ENCODE measurements around the gene SLC24A3.

The SLC24A3 gene

DNA sequence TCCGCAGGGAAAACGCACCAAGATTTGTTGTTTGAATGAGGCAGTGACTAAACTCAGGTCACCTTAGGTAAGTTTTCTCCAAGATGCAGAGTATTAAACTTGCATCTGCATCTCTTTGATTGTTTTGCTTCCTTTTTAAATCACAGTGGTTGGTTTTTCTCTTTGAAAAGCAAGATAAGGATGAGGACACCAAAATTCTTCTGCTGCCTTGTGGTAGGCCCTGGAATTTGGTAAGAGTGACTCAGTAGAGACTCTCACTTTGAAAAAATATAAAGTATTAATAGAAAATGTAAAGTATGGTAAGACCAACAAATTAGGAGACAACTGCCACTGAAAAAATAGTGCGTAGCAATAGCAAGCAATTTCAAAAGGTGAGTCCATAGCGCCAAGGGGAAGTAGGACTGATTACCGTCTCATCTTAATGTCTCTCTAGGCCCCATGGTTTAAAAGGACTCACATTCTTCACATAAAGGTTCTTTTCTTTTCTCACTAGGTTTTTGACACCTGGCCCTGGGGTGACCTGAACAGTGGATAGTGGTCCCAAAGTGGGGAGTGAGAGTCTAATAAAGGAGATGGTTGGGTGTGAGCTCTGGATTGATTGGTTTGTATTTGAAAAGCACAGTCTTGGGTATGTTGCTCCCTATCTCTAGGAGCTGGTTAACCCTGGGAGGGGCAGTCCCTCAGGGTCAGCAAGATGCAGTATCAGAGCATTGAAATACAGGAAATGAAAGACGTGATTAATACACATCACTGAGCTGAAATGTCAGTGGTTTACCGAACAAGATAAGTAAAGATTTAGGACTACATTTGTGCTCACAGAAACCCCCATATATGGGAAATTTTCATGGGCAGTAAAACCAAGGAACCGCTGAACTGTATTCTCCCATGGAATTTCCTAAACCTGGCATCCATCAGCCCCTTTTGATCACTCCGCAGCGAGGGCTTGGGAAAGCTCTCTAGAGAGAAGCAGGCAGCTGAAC is 221.2 kb downstream of the SLC24A3 start:
- no peak for DNase-seq

- no peak for DNase-seq
Measured at GRCh38 chr20:19435316-19435715, 222.9 kb downstream of the SLC24A3 start.

DNA sequence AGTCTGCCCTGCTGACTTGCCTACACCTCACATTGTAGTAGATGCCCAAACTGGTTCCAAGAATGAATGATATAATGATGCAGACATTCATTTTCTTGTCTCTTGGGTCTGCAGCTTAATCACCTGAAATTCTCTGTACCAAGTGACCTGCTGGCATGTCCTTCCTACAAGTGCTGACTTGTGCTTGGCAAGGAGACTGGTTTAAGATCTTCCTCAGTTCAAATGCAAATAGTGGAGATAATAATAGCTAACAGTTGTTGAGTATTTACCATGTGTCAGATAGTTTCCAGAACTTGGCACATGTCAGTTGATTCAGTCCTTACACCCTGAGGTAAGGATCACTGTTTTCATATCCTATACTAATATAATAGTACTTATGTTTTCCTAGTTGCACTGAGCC is 223.4 kb downstream of the SLC24A3 start:
- no peak for DNase-seq

DNA sequence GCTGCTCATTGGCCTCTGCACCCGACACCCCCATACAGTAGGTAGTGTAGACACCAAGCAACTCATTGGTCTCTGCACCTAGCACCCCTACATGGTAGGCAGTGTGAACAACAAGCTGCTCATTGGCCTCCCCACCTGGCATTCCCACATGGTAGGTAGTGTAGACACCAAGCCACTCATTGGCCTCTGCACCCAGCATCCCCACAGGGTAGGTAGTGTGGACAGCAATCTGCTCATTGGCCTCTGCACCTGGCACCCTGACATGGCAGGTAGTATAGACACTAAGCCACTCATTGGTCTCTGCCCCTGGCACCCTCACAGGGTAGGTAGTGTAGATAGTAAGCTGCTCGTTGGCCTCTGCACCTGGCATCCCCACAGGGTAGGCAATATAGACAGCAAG is 226.0 kb downstream of the SLC24A3 start:
- DNase-seq, result no peak

GRCh38 chr20:19440660-19441527 is 228.5 kb downstream of the SLC24A3 start:
- DNase-seq, result no peak

DNA sequence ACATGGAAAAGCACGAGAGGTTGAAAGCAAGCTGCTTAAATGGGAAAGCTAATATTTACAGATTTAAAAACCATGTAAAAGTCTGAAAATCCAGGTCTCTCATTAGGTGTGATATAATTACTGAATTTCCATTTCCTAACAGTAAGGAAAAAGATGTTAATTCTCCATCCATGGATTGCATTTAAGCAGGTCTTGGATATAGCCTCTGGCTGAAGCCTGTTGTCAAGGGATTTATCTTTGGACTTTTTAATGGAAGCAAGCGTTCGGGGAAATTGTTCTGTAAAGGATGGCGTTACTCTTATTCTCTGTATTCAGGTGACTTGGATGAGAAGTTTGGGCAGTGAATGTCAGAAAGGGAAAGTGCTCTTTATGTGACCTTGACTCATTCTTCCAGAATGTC is 233.8 kb downstream of the SLC24A3 start:
- DNase-seq, result no peak

GRCh38 chr20:19448632-19449031 is 236.2 kb downstream of the SLC24A3 start:
- no peak for DNase-seq

- no peak for DNase-seq
Measured at GRCh38 chr20:19449051-19449450, 236.6 kb downstream of the SLC24A3 start.

DNA sequence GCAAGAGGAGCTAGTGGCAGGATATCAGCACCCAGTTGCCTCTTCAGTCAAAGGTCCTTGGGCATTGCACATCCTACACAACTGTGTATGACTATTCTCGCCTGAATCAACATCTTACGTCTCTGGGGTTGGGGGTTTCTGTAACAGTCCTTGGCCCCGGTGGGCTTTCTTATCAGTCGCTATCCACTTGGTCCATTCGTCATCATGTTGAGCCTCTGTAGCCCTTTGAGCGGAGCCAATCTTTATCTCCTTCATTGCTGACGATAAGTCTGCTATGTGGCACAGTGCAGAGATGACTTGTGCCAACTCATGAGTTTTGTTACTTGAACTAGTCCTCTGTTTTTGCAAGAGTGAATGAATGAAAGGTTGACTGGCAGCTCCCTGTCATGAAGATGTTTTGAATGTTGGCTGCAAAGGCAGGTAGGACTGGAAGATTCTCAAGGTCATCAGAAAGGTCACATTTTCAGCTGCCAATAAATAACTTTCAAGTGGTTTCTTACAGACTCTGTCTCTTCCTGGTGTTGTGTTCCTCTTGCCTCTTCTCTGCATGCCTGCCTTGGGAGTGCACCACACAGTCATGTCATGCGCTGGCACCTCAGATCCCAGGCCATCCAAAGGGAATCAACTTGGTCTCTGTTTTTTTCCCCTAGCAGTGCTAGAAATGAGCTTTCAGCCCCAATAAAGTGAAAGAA is 238.9 kb downstream of the SLC24A3 start:
- no peak for DNase-seq

- no peak for DNase-seq
Measured at GRCh38 chr20:19451923-19452295, 239.5 kb downstream of the SLC24A3 start.

DNA sequence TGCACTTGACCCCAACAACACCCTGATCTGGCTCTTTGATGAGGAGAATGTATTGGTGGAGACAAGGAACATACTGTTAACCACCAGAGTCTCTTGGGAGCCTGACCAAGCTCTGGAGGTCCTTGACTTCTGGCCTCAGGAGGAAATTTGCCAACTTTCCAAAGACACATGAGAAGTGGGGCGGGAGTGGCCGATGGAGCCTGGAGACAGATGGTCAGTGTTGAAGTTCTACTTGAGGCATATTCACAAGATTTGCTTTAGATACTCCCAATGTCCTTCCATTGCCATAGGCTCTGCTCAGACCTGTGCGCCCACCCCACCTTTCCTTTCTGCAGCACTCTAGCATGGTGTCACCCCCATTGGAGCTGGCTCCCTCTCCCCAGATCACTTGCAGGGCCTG is 241.0 kb downstream of the SLC24A3 start:
- DNase-seq, result no peak

GRCh38 chr20:19453862-19454261 is 241.4 kb downstream of the SLC24A3 start:
- DNase-seq, result no peak

DNA sequence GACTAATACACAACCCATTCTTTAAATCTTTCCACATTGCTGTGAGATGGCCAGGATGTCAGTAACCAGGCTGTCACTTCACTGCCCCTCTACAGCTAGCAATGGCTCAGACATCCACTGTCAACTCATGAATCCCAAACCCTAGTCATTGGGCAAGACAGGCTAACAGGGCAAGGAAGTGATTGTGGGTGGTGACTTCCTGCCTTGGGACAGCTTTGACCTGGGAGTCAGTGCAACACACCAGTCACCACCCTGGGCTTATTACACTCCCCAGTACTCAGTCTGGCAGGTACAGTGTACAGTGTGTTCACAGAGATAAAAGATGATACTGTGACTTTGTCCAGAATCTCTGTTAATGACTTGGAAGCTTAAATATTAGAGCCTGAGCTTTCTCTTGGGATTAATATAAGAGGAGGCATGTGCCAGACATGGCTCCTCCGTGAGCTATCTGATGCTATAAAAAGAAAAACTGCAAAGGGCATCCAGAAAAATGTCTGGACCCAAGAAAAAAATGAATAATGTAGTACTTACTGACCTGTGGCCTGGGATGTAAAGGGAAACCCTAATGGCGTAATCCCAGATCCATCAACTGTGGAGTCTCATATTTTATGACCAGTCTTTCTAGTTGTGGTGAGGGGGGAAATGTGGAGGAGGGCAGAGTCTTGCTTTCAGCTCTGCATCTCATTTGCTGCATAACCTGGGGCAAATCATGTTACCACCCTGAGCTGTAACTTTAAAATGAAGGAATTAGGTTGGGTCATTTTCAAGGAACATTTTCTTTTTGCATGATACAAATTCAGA is 244.4 kb downstream of the SLC24A3 start:
- no peak for DNase-seq

GRCh38 chr20:19457611-19458010 is 245.2 kb downstream of the SLC24A3 start:
- peak; percentile 56 for DNase-seq

DNA sequence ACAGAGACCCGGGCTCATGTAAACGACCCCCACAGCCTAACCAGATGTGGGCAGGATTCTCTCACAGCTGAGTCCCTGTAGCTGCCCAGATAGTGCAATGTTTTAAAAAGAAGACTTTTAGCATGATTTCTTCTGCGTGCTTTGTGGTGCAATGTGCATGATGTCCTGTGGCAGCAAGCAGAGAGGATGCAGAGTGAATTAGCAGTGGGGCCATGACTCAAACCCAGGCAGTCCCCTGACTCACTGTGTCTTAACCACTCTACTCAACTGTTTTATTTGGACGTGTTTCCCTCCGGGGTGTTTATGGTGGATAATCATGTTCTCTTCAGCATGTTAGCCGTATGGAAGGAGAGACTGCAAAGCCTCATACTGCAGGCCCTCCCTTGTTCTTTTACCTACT is 247.9 kb downstream of the SLC24A3 start:
- DNase-seq, result no peak

DNA sequence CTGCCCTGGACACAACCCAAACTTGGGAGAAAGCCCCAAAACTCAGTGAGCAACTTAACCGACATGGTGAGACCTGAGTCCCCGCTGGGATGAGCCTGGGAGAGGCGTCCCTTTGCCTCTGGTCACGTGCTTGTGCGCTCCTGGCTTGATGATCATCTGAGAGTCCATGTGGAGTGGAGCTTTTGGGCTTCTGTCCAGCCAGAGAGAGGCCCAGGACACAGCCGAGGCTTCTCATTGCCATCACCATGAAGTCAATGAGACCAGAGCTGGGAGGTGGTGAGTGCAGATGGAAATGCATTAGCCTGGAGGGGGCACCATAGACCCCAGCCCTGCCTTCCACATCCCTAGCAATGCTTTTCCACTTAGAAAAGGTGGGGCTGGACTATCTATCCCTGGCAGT is 250.0 kb downstream of the SLC24A3 start:
- no peak for DNase-seq

DNA sequence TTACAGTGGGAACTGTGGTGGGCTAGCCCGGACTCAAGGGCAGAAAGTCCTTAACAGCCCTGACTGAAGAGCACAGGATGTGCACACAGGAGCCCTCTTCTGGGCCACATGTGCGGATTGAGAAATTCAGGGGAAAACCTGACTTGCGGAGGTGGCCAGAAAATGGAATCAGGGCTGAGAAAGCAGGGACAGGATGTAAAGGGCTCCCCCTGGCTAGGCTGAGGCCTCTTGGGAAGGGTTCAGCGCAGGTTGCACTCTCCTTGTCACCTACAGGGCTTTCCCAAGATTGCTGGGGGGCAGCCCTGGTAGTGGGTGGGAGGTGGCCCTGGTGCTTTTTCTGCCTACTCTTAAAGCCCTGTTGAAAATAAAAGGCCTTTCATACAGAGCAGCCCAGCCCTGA is 251.2 kb downstream of the SLC24A3 start:
- DNase-seq, result no peak

DNA sequence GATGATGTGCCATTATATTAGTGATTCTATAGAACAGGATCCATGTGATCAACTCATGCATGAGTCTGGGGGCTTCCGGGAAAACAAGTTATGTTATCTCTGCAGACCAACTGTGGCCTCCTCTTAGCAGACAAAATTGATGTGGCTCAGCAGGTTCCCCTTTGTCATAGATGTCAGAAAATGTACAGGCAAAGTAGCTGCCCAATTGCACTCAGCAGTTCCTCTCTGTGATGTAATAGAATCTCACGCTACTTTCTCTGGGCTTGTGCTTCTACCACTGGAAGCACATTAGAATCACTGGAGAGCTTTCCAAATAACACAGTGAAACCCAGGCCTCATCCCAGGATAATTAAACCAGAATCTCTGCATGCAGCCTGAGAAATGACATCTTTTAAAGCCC is 253.1 kb downstream of the SLC24A3 start:
- peak; percentile 30 for DNase-seq

GRCh38 chr20:19466206-19466928 is 253.9 kb downstream of the SLC24A3 start:
- DNase-seq, result peak; percentile 45

GRCh38 chr20:19473216-19473921 is 260.9 kb downstream of the SLC24A3 start:
- peak; percentile 27 for DNase-seq

GRCh38 chr20:19473922-19474286 is 261.5 kb downstream of the SLC24A3 start:
- peak; percentile 23 for DNase-seq
